HUDEP-2 (cell line): Measurements from ENCODE around the gene PLPP3.

Source experiments
- DNase-seq, 76 experiments: peaks; one replicate each; lab custom pipeline; 2025; ENCODE audit not compliant: unreplicated experiment in 76 of 76; lab: John Stamatoyannopoulos, UW

The PLPP3 gene

GRCh38 chr1:56527548-56528302 lies 51.6 kb downstream of the PLPP3 start:
- DNase-seq, result no peak

- DNase-seq, result no peak
Measured at GRCh38 chr1:56526571-56527174, 52.7 kb downstream of the PLPP3 start.

- no peak for DNase-seq
Measured at GRCh38 chr1:56525489-56526041, 53.8 kb downstream of the PLPP3 start.

- DNase-seq, result no peak
Measured at GRCh38 chr1:56524263-56524662, 55.1 kb downstream of the PLPP3 start.

- DNase-seq, result no peak
Measured at GRCh38 chr1:56522680-56523079, 56.7 kb downstream of the PLPP3 start.

GRCh38 chr1:56520016-56520601 lies 59.3 kb downstream of the PLPP3 start:
- no peak for DNase-seq

GRCh38 chr1:56517404-56518130 lies 61.8 kb downstream of the PLPP3 start:
- DNase-seq, result no peak

- DNase-seq, result no peak
Measured at GRCh38 chr1:56516539-56517252, 62.7 kb downstream of the PLPP3 start.

GRCh38 chr1:56515898-56516538 lies 63.3 kb downstream of the PLPP3 start:
- no peak for DNase-seq

- DNase-seq, result no peak
Measured at GRCh38 chr1:56512724-56513494, 66.5 kb downstream of the PLPP3 start.

- DNase-seq, result no peak
Measured at GRCh38 chr1:56511766-56512165, 67.6 kb downstream of the PLPP3 start.

GRCh38 chr1:56511364-56511763 lies 68.0 kb downstream of the PLPP3 start:
- DNase-seq, result no peak

- no peak for DNase-seq
Measured at GRCh38 chr1:56510642-56511021, 68.7 kb downstream of the PLPP3 start.

GRCh38 chr1:56509713-56510641 lies 69.4 kb downstream of the PLPP3 start:
- DNase-seq, result no peak

GRCh38 chr1:56508523-56508983 lies 70.8 kb downstream of the PLPP3 start:
- no peak for DNase-seq

GRCh38 chr1:56507925-56508522 lies 71.3 kb downstream of the PLPP3 start:
- DNase-seq, result no peak

- DNase-seq, result no peak
Measured at GRCh38 chr1:56506951-56507491, 72.3 kb downstream of the PLPP3 start.
